Adrenal gland (tissue), 5 donors: Measurements from ENCODE around the gene GPR35.

Experiments used
- POLR2A ChIP-seq, 2 donors: fragments of 450-650 bp; IDR thresholded peaks; one replicate each; pipeline ENCODE4 v1.6.1; 2017; ENCODE audit warnings: antibody characterized with exemption in 2 of 2, mild to moderate bottlenecking in 2 of 2, moderate library complexity in 1 of 2
- TF ChIP-seq, protein P1 (sequence below), 6 experiments: fragments of 450-650 bp in 4 of 6; fragments of 200-600 bp in 2 of 6; sonication (generic) in 1 of 6; IDR thresholded peaks; 1 replicate in 5 of 6; 2 replicates in 1 of 6; pipeline versions ENCODE4 v1.5.1 to v1.8.0; 2016 to 2021; ENCODE audit warnings: antibody characterized with exemption in 6 of 6, mild to moderate bottlenecking in 2 of 6, moderate library complexity in 1 of 6
- donor health status: DM: no; HTN: no; CAD: no.

DNA sequence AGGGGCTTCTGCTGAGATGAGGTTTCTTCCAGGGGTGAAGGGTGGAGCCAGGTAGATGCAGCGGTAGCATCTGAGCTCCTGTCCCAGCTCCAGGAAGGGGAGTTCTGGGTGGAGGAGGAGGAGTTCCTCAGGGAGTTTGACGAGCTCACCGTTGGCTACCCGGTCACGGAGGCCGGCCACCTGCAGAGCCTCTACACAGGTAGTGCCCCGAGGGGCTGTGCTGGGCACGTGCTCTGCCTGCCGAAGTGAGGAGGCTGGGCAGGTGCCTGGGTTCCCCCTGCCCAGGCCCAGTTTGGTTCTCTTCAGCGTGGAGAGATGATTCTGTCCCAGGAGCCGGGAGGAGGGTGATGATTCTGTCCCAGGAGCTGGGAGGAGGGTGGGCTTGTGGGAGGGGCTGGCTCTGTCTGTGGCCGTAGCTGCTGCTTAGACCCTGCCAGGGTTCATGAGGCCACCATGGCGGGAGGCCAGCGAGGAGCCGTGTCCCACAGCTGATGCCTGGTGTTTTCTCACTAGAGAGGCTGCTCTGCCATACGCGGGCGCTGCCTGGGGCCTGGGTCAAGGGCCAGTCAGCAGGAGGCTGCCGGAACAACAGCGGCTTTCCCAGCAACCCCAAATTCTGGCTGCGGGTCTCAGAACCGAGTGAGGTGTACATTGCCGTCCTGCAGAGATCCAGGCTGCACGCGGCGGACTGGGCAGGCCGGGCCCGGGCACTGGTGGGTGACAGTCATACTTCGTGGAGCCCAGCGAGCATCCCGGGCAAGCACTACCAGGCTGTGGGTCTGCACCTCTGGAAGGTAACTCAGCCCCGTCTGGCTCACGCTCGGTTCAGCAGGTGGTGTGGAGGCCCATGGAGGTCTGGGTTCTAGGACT lies 30.5 kb upstream of the GPR35 start:
- TF ChIP-seq, protein P1, sequence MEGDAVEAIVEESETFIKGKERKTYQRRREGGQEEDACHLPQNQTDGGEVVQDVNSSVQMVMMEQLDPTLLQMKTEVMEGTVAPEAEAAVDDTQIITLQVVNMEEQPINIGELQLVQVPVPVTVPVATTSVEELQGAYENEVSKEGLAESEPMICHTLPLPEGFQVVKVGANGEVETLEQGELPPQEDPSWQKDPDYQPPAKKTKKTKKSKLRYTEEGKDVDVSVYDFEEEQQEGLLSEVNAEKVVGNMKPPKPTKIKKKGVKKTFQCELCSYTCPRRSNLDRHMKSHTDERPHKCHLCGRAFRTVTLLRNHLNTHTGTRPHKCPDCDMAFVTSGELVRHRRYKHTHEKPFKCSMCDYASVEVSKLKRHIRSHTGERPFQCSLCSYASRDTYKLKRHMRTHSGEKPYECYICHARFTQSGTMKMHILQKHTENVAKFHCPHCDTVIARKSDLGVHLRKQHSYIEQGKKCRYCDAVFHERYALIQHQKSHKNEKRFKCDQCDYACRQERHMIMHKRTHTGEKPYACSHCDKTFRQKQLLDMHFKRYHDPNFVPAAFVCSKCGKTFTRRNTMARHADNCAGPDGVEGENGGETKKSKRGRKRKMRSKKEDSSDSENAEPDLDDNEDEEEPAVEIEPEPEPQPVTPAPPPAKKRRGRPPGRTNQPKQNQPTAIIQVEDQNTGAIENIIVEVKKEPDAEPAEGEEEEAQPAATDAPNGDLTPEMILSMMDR (IDR thresholded peaks at IDR 0.05): no peak
- no peak for TF ChIP-seq POLR2A (IDR thresholded peaks at IDR 0.05)
